ENCODE measurements around the gene PSME2. TPM values are rescaled to one million over a fixed set of nuclear protein-coding genes. Genes with fewer than 3 reads are reported as not detected.

Gene PSME2
- total and polyA plus RNA-seq, 9 of the 15 experiments (the other 6 are each of a cell fraction or from before 2014, with no cell fraction given) = 111 to 579 (median 159) TPM

DNA sequence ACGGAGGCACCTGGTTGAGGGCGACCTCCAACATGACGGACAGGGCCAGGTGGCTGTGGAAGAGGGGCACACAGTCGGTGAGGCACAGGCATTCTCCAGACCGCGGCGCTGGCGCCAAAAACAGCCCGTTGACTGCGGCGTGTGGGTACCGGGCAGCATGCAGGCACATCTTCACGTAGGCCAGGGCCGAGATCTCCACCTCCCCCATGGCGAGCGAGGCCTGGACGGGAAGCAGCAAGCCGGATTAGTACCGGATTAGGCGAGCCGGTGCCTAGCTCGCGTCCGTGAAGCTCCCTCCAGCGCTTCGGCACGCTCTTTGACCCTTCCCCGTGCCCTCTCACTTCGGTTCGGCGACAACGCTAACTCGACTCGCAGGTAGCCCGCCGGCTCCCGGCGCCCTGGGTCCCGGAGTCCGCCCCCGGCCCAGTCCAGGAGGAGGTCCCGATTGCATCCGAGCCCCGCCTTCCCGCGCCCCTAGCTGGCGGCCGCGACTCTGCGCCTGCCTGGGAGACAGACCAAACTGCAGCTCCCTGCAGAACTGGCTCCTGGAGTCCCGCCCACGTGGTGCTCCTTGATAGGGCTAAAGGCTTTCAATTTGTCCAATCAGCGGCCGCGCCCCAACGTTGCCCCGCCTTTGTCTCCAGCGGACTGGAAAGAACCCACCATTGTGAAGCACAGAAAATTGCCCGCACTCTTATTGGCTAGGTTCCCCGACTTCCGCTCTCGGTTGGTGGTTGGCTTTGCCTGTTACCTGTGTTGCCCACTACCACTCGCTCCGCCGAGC lies 5.1 kb downstream of the PSME2 start, which contains the start of gene EMC9 (continued):
- TF ChIP-seq PBX2 (CRISPR knock-in tag; IDR thresholded peaks at IDR 0.05; ENCODE audit: low read depth) (no peak), PBX2 (tag; conservative IDR thresholded peaks at IDR 0.05; ENCODE audit: low read depth) (no peak), ZNF584 (CRISPR knock-in tag; IDR thresholded peaks at IDR 0.05; ENCODE audit: low read depth) (no peak), TAL1 (IDR thresholded peaks at IDR 0.05) (no peak), SMARCC2 (IDR thresholded peaks at IDR 0.05; ENCODE audit: low read depth) (no peak), ZNF395 (CRISPR knock-in tag; IDR thresholded peaks at IDR 0.05) (no peak), MYC (IDR thresholded peaks at IDR 0.05; ENCODE audit: low read depth, low read length) (peak; percentile 31; the same call in 1 of the 2 replicates), MYC (CRISPR knock-in tag; IDR thresholded peaks at IDR 0.05; ENCODE audit: borderline replicate concordance, low read depth) (no peak), CLOCK (CRISPR knock-in tag; IDR thresholded peaks at IDR 0.05; ENCODE audit: borderline replicate concordance) (no peak), IRF1 (CRISPR knock-in tag; IDR thresholded peaks at IDR 0.05; ENCODE audit: borderline replicate concordance) (no peak), DACH1 (IDR thresholded peaks at IDR 0.05; ENCODE audit: partially characterized antibody) (no peak), EP300 (IDR thresholded peaks at IDR 0.05; ENCODE audit: low read length) (no peak), ZBTB12 (CRISPR knock-in tag; IDR thresholded peaks at IDR 0.05) (no peak), SMARCB1 (IDR thresholded peaks at IDR 0.05; ENCODE audit: insufficient read length, low read depth) (no peak), TAF1 (IDR thresholded peaks at IDR 0.05; ENCODE audit: control insufficient read depth, extremely low read depth, insufficient read depth, low read length, severe bottlenecking) (peak; percentile 65)
- TF ChIP-seq, protein P1, sequence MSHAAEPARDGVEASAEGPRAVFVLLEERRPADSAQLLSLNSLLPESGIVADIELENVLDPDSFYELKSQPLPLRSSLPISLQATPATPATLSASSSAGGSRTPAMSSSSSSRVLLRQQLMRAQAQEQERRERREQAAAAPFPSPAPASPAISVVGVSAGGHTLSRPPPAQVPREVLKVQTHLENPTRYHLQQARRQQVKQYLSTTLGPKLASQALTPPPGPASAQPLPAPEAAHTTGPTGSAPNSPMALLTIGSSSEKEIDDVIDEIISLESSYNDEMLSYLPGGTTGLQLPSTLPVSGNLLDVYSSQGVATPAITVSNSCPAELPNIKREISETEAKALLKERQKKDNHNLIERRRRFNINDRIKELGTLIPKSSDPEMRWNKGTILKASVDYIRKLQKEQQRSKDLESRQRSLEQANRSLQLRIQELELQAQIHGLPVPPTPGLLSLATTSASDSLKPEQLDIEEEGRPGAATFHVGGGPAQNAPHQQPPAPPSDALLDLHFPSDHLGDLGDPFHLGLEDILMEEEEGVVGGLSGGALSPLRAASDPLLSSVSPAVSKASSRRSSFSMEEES (CRISPR knock-in tag; IDR thresholded peaks at IDR 0.05) = no peak

All from K562 (cell line).